Fibroblast of lung (primary cell): ENCODE data around the gene DMBX1.

ENCODE experiments used
- CTCF ChIP-seq, 2 donors: IDR thresholded peaks in 1 of 2; conservative IDR thresholded peaks in 1 of 2; 1 replicate in 1 of 2; 2 replicates in 1 of 2; pipeline ENCODE4 v1.5.1; 2011 to 2012; ENCODE audit warnings: low read length in 2 of 2, control low read depth in 1 of 2, inconsistent platforms in 1 of 2, low read depth in 1 of 2, mild to moderate bottlenecking in 1 of 2
- EZH2 ChIP-seq: IDR thresholded peaks from 2 replicates; pipeline ENCODE4 v1.5.1; 2012; ENCODE audit warnings: low read length, control low read depth, mild to moderate bottlenecking; ENCODE audit errors: missing control alignments

DNA sequence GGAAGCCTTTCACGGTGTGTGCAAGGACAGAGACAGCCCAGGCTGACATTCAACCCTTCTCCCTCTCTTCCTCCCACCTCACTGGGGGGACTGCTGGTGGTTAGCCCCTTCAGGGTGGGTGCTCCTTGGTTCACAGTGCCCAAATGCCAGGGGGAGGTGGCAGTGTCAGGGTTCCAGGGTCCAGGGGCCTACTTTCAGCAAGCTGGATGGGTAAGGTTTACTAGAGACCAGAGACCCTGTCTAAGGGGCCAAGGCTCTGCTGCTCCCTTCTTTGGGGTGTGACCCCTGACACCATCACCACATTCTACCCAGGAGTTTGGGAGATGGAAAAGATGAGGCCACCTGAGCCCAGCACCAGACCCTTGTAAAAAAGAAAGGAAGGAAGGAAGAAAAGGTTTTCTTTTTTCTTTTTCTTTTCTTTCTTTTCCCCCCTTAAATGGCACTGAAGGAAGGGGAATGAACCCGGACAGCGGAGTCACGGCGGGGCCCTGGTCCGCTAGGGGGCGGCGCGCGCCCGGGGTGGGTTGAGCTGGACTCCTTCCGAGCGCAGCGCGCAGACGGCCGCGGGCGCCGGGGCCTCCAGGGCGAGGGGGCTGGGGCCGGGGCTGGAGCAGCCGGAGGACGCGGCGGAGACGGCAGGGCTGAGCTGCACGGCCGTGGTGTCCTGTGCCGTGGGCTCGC is 43.0 kb downstream of the DMBX1 start:
- TF ChIP-seq CTCF (conservative IDR thresholded peaks at IDR 0.05 in 1 of 2, IDR thresholded peaks at IDR 0.05 in 1 of 2; ENCODE audit: low read depth in 1 of 2, low read length in 2 of 2): peak; percentile 55 to 62
- TF ChIP-seq EZH2: no peak
